Liver (tissue), 3 donors: ENCODE data around the gene FECH.

ENCODE experiments used
- ATF3 ChIP-seq: IDR thresholded peaks from 2 replicates; pipeline ENCODE4 v1.6.1; 2016; ENCODE audit warnings: antibody characterized with exemption
- CTCF ChIP-seq: fragments of 150-350 bp; IDR thresholded peaks from 2 replicates; pipeline ENCODE4 v1.5.1; 2017; ENCODE audit warnings: improper control_type of control experiment, low read depth, low read length; ENCODE audit not compliant: missing input control
- HNF4G ChIP-seq: IDR thresholded peaks from 2 replicates; pipeline ENCODE4 v1.6.1; 2016; ENCODE audit warnings: antibody characterized with exemption
- JUND ChIP-seq, 2 donors: IDR thresholded peaks; 2 replicates each; pipeline ENCODE4 v1.6.1; 2016; ENCODE audit warnings: antibody characterized with exemption in 2 of 2
- MAX ChIP-seq: IDR thresholded peaks from 2 replicates; pipeline ENCODE4 v1.6.1; 2016; ENCODE audit warnings: antibody characterized with exemption
- REST ChIP-seq: IDR thresholded peaks from 2 replicates; pipeline ENCODE4 v1.6.1; 2016; ENCODE audit warnings: antibody characterized with exemption, mild to moderate bottlenecking
- SP1 ChIP-seq: IDR thresholded peaks from 2 replicates; pipeline ENCODE4 v1.6.1; 2018; ENCODE audit warnings: antibody characterized with exemption, mild to moderate bottlenecking
- YY1 ChIP-seq: IDR thresholded peaks from 2 replicates; pipeline ENCODE4 v1.6.1; 2016; ENCODE audit warnings: antibody characterized with exemption, mild to moderate bottlenecking
- ZBTB33 ChIP-seq: IDR thresholded peaks from 2 replicates; pipeline ENCODE4 v1.6.1; 2016; ENCODE audit warnings: antibody characterized with exemption
- donor health status: healthy.
- donor health status: healthy.

- no peak for TF ChIP-seq CTCF
- no peak for TF ChIP-seq ZBTB33
- no peak for TF ChIP-seq MAX
- TF ChIP-seq HNF4G: no peak
- TF ChIP-seq JUND (IDR thresholded peaks at IDR 0.05): no peak
- TF ChIP-seq REST: no peak
- no peak for TF ChIP-seq ATF3
- TF ChIP-seq YY1: no peak
- TF ChIP-seq SP1: no peak
Observed at GRCh38 chr18:57576316-57576715, 10.2 kb downstream of the FECH start.
